Activated CD8-positive, alpha-beta memory T cell treated with anti-CD3 and anti-CD28 coated beads, Interleukin-2, amount 50 U/mL, for 48 hours (primary cell): Measurements from ENCODE around the gene TNK1.

Source experiments
- DNase-seq: peaks from one replicate; pipeline ENCODE4 v3.0.0-alpha.2; 2020

TNK1 gene

DNA sequence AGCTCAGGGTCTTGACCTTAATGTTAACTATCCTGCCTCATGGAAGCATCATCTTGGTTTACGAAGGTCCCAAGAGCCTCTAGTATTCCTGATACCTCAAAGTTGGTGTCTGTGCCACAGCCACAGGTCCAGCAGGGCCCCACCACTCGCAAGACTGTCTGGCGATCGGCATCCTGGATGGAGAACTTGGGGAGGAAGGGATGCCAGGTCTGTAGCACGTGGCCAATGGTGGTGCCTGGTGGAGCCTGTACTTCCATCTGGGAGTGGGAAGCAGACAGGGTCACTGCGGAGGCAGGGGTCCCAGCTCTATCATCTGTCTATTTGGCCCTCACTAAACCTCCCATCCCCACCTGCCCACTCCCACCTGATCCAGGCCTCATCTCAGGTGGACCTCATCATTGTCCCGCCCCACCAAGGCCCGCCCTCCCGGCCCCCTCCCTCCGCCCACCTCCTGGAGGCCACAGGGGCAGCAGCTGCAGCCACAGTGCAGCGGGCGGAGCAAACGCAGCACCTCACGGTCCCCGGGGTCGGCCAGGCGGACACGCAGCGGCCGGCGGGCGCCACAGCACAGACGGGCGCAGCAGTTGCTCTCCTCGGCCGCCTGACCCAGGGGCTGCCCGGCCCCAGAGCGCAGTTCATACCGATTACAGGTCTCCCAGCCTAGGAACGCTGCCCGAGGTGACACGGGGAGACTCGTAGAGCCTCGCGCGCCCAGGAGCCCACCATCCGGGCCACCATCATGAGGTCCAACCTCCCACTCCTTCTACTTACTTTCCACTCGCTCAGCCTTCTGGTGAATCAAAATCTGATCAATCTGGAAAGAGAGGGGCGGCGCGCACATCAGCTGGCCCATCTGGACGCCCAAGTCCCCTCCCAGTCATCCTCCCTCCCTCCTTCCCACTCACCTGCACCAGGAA, 12.1 kb downstream of the TNK1 start:
- DNase-seq: no peak

- DNase-seq: peak; percentile 69
Measured at GRCh38 chr17:7393613-7394451, 12.9 kb downstream of the TNK1 start.

DNA sequence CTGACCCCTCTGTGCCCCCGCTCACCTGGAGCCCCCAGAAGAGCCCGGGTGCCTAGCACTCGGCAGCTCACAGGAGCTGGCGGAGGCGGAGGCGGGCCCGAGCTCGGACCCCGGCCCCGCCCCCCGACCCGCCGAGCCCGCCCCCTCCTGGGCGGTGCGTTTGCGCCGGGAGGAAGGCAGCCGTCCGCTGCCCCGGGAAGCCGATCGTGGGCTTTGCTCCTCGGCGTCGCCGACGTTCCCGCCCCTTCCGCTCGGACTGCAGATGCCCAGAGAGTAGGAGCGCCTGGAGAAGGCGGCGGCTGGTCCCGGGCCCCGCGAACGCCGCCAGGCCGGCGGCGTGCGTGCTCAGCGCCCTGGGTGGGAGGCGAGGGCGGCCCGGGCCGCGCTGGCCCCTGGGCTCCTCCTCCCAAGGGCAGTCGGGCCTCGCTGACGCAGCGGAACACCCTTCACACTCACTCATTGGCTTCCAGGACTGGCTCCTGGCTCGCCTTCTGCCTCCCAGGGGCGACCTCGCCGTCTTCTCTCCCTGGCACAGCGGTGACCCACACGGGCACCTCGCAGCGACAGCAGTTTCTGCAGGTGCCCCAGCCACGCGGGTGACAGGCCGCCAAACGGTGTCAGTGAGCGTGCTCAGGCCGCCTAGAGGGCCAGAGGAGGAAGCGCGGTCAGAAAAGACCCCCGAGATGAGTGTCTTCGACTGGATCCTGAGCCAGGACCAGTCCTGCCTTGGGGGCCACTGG, 13.7 kb downstream of the TNK1 start, which contains the start of gene PLSCR3:
TSS of gene PLSCR3 (minus strand) at position 74 of the 740 bp plus-strand sequence. CDS start 415 bp downstream, outside the sequence.
- DNase-seq: peak; percentile 92

- no peak for DNase-seq
Measured at GRCh38 chr17:7396147-7396546, 15.3 kb downstream of the TNK1 start.

DNA sequence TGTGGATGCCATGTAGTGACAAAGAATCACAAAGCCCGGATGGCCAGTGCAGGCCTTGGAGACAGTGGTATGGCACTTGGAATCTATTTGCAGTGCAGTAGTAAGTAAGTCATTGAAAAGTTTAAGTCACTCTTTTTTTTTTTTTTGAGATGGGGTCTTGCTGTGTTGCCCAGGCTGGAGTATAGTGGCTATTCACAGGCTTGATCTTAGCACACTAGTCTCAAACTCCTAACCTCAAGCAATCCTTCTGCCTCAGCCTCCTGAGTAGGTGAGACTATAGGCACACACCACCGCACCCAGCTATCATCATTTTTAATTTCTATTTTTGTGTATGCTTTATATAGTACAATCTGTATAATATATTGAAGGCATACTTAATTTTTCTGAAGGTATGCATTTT, 17.7 kb downstream of the TNK1 start:
- no peak for DNase-seq

DNA sequence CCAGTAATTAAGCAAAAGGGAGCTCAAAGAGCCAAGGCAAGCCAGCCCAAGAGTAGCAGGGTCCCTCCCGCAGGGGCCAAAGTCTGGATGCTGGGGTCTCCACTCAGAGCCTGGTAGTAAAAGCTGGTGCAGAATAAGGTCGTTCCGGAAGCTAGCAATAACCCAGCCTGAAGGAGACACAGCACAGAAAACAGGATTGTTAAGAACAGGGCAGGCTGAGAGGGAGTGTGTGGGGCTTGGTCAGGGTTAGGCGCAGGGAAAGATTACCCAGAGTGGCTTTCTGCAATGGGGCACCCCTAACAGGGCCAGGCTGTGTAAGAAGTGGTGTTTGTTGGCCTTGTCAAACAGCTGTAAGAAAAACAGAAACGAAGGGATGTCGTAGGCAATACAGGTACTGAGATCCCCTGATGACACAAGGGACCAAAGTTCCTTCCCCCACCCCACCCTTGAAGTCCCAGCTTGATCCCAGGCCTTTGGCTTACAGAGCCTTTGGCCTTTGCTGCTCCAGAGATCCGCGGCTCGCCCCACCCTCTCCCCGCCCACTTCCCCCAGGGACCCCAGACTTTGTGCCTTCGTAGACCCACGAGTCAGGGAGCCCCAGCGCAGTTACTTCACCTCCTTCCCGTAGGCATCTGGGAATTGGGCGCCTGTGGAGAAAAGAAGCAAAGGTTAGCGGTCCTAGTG, 22.3 kb downstream of the TNK1 start:
- no peak for DNase-seq

DNA sequence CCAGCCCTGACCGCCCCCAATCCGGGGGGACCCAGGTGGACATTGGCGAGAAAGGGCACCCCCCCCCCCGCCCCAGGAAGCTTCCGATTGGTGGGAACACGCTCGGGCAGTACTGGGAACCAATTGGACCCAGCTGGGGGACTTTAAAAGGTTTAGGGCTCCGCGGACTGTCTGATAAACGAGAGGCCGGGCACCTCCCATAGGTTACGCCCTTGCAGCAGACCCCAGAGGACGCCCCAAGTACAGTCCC, 22.8 kb downstream of the TNK1 start:
- no peak for DNase-seq

GRCh38 chr17:7403977-7404736, 23.3 kb downstream of the TNK1 start, which contains the start of gene TMEM256:
TSS of gene TMEM256 (minus strand) at chr17:7404097. CDS start at chr17:7404084, 13 bp downstream.
- peak; percentile 95 for DNase-seq

DNA sequence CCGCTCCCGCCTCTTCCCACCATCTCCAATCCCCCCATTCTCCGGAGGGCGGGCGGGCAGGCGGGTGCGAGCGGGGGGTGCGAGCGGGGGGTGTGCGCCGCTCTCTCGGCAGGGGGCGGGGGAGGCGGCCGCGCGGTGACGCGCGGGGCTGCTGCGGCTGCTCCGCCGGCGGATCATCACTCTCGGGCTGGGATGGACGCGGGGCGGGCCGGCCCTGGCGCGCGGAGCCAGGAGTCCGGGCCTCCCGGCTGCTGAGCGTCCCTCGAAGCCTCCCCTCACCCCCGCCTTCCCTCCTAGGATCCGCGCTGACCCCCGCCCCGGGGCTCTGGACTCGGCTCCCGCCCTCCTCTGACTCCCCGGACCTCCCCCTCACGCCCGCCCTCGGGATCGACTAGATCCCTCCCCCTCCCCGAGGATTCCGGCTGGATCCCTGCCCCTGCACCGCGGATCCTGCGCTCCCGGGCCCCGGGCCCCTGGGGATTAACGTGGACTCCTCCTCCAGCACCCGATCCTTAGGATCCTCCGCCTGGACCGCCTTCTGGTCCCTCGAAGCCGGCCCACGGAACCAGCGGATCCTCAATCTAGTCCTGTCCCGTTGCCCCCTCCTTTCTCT, 24.0 kb downstream of the TNK1 start:
- peak; percentile 70 for DNase-seq

- no peak for DNase-seq
Measured at GRCh38 chr17:7405350-7406234, 24.7 kb downstream of the TNK1 start.

GRCh38 chr17:7406235-7406825, 25.4 kb downstream of the TNK1 start:
- DNase-seq: no peak

GRCh38 chr17:7407082-7407481, 26.2 kb downstream of the TNK1 start:
- DNase-seq: no peak

GRCh38 chr17:7407485-7408251, 26.8 kb downstream of the TNK1 start, which contains the start of gene NLGN2:
TSS of gene NLGN2 (plus strand) at chr17:7407845. CDS start at chr17:7408256, 411 bp downstream.
- no peak for DNase-seq

DNA sequence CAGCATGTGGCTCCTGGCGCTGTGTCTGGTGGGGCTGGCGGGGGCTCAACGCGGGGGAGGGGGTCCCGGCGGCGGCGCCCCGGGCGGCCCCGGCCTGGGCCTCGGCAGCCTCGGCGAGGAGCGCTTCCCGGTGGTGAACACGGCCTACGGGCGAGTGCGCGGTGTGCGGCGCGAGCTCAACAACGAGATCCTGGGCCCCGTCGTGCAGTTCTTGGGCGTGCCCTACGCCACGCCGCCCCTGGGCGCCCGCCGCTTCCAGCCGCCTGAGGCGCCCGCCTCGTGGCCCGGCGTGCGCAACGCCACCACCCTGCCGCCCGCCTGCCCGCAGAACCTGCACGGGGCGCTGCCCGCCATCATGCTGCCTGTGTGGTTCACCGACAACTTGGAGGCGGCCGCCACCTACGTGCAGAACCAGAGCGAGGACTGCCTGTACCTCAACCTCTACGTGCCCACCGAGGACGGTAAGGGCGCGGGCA, 27.4 kb downstream of the TNK1 start:
- DNase-seq: no peak

DNA sequence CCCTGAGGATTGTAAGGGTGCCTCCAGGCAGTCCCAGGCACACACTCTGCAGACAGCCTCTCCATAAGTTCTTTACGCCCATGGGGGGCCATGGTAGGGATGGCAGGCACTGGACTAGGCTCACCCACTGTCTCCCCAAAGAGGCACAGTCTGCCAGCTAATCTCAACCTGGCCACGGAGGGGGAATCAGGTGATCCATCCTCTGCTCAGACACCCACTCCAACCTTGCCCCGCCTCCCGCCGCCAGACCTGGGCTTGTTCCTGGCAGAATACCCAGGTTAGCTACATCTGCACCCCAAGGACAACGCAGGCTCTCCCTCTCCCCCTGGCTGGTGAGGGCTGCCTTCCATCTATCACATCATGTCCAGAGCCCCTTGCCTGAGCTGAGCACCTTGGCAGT, 28.0 kb downstream of the TNK1 start:
- no peak for DNase-seq

DNA sequence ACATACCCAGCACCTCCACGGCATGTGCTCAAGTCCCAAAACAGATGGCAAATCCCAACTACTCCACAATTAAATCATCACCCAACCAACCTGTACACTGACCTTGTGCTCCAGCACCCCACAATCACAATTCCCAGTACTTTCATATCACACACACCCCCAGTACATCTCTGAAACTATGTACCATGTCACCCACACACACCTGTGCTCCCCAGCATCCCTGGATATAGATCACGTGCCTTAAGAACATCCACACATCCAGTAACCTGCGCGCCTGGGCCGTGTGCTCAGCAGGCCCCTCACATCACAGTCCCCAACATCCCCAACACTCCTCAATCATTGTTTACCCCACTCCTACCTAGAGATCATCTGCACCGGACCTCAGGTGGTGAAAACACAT, 28.8 kb downstream of the TNK1 start:
- no peak for DNase-seq

GRCh38 chr17:7410634-7411426, 29.9 kb downstream of the TNK1 start:
- no peak for DNase-seq

GRCh38 chr17:7411427-7411750, 30.5 kb downstream of the TNK1 start:
- DNase-seq: no peak
